Suprapubic skin (tissue), 4 donors: Measurements from ENCODE around the gene ATP8B3. TPM values are rescaled to one million over a fixed set of nuclear protein-coding genes. Genes with fewer than 3 reads are reported as not detected.

Experiments used
- DNase-seq, 2 donors: peaks; one replicate each; pipeline ENCODE4 v3.0.0-alpha.2; 2019; ENCODE audit warnings: low spot score in 2 of 2
- H3K27ac ChIP-seq: fragments of 200-600 bp; sonication (generic); one replicate; pipeline ENCODE4 v1.5.1; 2019
- H3K27me3 ChIP-seq: fragments of 200-600 bp; sonication (generic); one replicate; pipeline ENCODE4 v1.5.1; 2019
- H3K36me3 ChIP-seq: fragments of 200-600 bp; sonication (generic); one replicate; pipeline ENCODE4 v1.5.1; 2019
- H3K4me1 ChIP-seq: fragments of 200-600 bp; sonication (generic); one replicate; pipeline ENCODE4 v1.5.1; 2019
- H3K4me3 ChIP-seq: fragments of 200-600 bp; sonication (generic); one replicate; pipeline ENCODE4 v1.5.1; 2019; ENCODE audit warnings: mild to moderate bottlenecking
- H3K9me3 ChIP-seq: fragments of 200-600 bp; sonication (generic); one replicate; pipeline ENCODE4 v1.5.1; 2019
- EP300 ChIP-seq: sonication (generic); formaldehyde crosslinking; IDR thresholded peaks from one replicate; pipeline ENCODE4 v1.6.1; 2017; ENCODE audit warnings: antibody characterized with exemption
- POLR2A ChIP-seq, 2 donors: fragments of 450-650 bp; IDR thresholded peaks; one replicate each; pipeline ENCODE4 v1.6.1; 2017; ENCODE audit warnings: antibody characterized with exemption in 2 of 2, mild to moderate bottlenecking in 2 of 2, moderate library complexity in 2 of 2
- POLR2AphosphoS5 ChIP-seq, 3 donors: sonication (generic); formaldehyde crosslinking; IDR thresholded peaks; one replicate each; pipeline ENCODE4 v1.6.1; 2017; ENCODE audit warnings: antibody characterized with exemption in 3 of 3
- WGBS: methylation state at CpG from one replicate; pipeline ENCODE4 v1.1.5; 2018; 5-methylcytosine and 5-hydroxymethylcytosine counted together
- total RNA-seq, 4 donors: library from RNA; depleted of rRNA; stranded (reverse); fragments of >200 nt; gene quantifications; one replicate each; pipeline ENCODE4 v1.1.0, GENCODE V29; 2016
- TF ChIP-seq, protein P1 (sequence below), 2 donors: fragments of 200-600 bp in 1 of 2; fragments of 450-650 bp in 1 of 2; sonication (generic) in 1 of 2; IDR thresholded peaks; one replicate each; pipeline ENCODE4 v1.5.1; 2016 to 2019; ENCODE audit warnings: antibody characterized with exemption in 2 of 2, mild to moderate bottlenecking in 1 of 2, moderate library complexity in 1 of 2

ATP8B3 gene
- total RNA-seq, 4 donors from 2014 or later: 1.5 to 3.8 (median 1.8) TPM

DNA sequence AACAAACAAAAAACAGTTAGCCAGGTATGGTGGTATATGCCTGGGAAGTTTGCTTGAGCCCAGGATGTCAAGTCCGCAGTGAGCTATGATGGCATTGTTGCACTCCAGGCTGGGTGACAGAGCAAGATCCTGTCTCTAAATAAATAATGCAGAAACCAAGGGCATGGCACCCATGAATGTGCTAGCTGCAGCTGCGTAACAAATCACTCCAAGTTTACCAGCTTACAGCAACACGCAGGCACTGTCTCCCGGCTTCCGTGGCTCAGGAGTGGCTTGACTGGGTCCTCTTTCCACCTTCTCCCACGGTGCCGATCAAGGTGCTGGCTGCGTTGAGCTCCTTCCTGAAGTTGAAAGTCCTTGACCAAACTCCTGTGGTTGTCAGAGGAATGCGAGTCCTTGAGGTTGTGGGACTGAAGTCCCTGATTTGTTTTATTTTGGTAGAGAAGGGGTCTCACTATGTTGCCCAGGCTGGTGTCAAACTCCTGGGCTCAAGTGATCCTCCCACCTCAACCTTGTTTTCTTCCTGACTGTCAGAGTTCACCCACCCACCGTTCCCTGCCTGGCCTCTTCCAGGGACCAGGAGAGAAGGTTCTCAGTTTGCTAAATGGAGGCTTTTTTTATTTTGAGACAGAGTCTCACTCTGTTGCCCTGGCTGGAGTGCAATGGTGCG is 72.0 kb downstream of the ATP8B3 start:
- no peak overlapping the region for H3K27ac ChIP-seq
- TF ChIP-seq, protein P1, sequence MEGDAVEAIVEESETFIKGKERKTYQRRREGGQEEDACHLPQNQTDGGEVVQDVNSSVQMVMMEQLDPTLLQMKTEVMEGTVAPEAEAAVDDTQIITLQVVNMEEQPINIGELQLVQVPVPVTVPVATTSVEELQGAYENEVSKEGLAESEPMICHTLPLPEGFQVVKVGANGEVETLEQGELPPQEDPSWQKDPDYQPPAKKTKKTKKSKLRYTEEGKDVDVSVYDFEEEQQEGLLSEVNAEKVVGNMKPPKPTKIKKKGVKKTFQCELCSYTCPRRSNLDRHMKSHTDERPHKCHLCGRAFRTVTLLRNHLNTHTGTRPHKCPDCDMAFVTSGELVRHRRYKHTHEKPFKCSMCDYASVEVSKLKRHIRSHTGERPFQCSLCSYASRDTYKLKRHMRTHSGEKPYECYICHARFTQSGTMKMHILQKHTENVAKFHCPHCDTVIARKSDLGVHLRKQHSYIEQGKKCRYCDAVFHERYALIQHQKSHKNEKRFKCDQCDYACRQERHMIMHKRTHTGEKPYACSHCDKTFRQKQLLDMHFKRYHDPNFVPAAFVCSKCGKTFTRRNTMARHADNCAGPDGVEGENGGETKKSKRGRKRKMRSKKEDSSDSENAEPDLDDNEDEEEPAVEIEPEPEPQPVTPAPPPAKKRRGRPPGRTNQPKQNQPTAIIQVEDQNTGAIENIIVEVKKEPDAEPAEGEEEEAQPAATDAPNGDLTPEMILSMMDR (IDR thresholded peaks at IDR 0.05): no peak
- TF ChIP-seq POLR2AphosphoS5 (IDR thresholded peaks at IDR 0.05) (no peak), EP300 (no peak), POLR2A (IDR thresholded peaks at IDR 0.05) (no peak)
- no peak for DNase-seq
- no peaks in the 10 kb centered on the region for H3K36me3 ChIP-seq
- H3K4me3 ChIP-seq: no peak overlapping the region
- no peaks in the 10 kb centered on the region for H3K4me1 ChIP-seq
- WGBS: 93% methylated on average over 11 of the region's 11 CpGs
- peaks cover 90% of the 10 kb centered on the region for H3K27me3 ChIP-seq
- no peaks in the 10 kb centered on the region for H3K9me3 ChIP-seq

DNA sequence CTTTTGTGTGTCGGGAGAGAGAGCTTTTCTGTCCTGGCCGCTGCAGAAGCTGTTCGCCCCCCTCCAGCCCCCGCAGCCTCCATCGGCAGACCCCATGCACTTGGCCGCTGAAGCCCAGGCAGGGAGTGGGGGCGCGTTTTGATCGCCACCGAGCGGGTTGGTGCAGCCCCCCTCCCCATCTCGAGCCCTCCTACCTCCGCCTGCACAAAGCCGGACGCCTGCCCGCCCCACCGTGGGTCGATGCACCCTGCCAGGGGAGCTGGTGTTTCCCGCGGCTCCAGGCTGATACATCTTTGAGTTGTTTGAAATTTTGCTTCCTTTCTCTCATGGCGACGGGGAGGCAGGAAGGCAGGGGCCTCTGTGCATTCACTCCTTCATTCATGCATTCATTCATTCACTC is 75.1 kb downstream of the ATP8B3 start:
- WGBS: 41% methylated on average over 22 of the region's 22 CpGs
- peaks cover 89% of the 10 kb centered on the region for H3K27me3 ChIP-seq
- H3K4me1 ChIP-seq: no peaks in the 10 kb centered on the region
- H3K27ac ChIP-seq: no peak overlapping the region
- no peaks in the 10 kb centered on the region for H3K9me3 ChIP-seq
- H3K4me3 ChIP-seq: no peak overlapping the region
- no peaks in the 10 kb centered on the region for H3K36me3 ChIP-seq
- TF ChIP-seq POLR2A (IDR thresholded peaks at IDR 0.05) (no peak), POLR2AphosphoS5 (IDR thresholded peaks at IDR 0.05) (no peak), EP300 (no peak)
- TF ChIP-seq, protein P1 (IDR thresholded peaks at IDR 0.05): no peak
- DNase-seq: no peak

DNA sequence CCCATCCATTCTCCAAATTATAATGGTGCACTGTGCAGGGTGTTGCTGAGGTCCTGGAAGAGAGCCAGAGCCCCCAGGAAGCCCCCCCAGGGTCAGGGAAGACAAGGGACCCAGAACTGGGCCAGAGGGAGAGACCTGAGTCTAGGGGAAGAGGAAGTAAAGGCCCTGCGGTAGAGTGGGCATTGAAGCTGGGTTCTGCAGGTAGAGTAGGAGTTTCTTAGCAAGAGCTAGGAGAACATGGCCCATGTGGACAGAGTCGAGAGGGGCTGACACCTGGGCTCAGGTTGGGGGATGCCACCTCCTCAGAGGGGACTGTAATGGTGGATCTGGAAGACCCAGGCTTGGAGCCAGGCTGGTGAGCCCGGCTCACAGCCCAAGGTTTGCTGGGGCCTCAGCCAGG is 75.8 kb downstream of the ATP8B3 start:
- H3K9me3 ChIP-seq: no peaks in the 10 kb centered on the region
- TF ChIP-seq POLR2AphosphoS5 (IDR thresholded peaks at IDR 0.05): no peak
- no peak for TF ChIP-seq EP300
- TF ChIP-seq, protein P1 (IDR thresholded peaks at IDR 0.05): no peak
- H3K4me3 ChIP-seq: no peak overlapping the region
- no peaks in the 10 kb centered on the region for H3K36me3 ChIP-seq
- peaks cover 90% of the 10 kb centered on the region for H3K27me3 ChIP-seq
- no peak for DNase-seq
- H3K4me1 ChIP-seq: no peaks in the 10 kb centered on the region
- 47% methylated on average over 3 of the region's 3 CpGs for WGBS
- H3K27ac ChIP-seq: no peak overlapping the region

DNA sequence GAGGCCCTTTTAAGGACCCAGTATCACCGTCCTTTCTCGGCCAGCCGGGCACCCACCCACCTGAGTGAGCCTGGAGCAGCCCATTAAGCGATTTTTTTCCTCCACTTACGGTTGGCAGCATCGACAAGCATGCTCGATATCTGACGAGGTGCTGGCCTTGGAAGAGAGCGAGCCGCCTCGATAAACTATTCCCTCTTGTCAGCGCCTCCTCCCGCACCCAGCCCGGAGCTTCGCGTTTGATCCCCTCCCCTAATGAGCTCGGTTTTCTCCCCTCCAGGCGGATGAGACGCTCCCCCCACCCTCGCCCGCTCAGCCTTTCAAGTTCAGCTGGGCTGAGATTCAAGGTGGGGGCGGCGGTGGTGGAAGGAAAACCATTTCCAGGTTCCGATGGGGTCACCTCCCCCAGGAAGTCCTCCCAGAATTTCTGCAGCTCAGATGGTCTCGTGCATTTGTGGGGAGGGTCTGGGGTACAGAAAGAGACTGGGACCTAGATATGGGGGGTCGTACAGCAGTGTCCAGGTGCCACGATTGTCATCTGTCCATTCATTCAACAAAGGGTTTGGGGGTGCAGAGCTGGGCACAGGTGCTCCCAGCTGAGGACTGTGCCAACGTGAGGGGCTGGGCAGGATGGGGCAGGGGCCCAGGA is 77.6 kb downstream of the ATP8B3 start:
- peaks cover 97% of the 10 kb centered on the region for H3K27me3 ChIP-seq
- WGBS: 16% methylated on average over 27 of the region's 28 CpGs
- H3K27ac ChIP-seq: no peak overlapping the region
- DNase-seq: no peak
- no peaks in the 10 kb centered on the region for H3K4me1 ChIP-seq
- no peak overlapping the region for H3K4me3 ChIP-seq
- H3K36me3 ChIP-seq: no peaks in the 10 kb centered on the region
- H3K9me3 ChIP-seq: no peaks in the 10 kb centered on the region
- TF ChIP-seq, protein P1 (IDR thresholded peaks at IDR 0.05): no peak
- TF ChIP-seq POLR2AphosphoS5 (IDR thresholded peaks at IDR 0.05) (no peak), POLR2A (IDR thresholded peaks at IDR 0.05) (no peak), EP300 (no peak)

Other genes with a start within 250 kb of the ATP8B3 start
- gene MEX3D, start 244.0 kb downstream of the ATP8B3 start, total RNA-seq: 10 to 100 TPM; 20.1 to 36.4 (median 26.9) TPM
- 10 to 100 TPM; 53.2 to 87.9 (median 69.0) TPM for gene MBD3, start 219.4 kb downstream of the ATP8B3 start, total RNA-seq
- gene UQCR11, start 206.8 kb downstream of the ATP8B3 start, total RNA-seq: 10 to 100 TPM; 33.4 to 73.1 (median 59.4) TPM
- gene TCF3, start 159.7 kb downstream of the ATP8B3 start, total RNA-seq: 10 to 100 TPM; 57.2 to 80.9 (median 68.7) TPM
- gene ONECUT3, start 58.8 kb downstream of the ATP8B3 start, total RNA-seq: not detected
- 10 to 100 TPM; 31.8 to 63.1 (median 38.3) TPM for gene REXO1, start 36.2 kb upstream of the ATP8B3 start, total RNA-seq
- 10 to 100 TPM; 12.1 to 30.8 (median 20.9) TPM for gene KLF16, start 51.3 kb upstream of the ATP8B3 start, total RNA-seq
- gene ABHD17A, start 73.2 kb upstream of the ATP8B3 start, total RNA-seq: 100 to 1,000 TPM in 3 of 4 donors, 10 to 100 TPM in 1; 82.3 to 120 (median 110) TPM
- gene ADAT3, start 93.1 kb upstream of the ATP8B3 start, total RNA-seq: 10 to 100 TPM; 13.4 to 26.7 (median 22.3) TPM
- 100 to 1,000 TPM in 2 of 4 donors, 10 to 100 TPM in 2; 68.1 to 119 (median 103) TPM for gene SCAMP4, start 93.1 kb upstream of the ATP8B3 start, total RNA-seq
- 10 to 100 TPM; 46.1 to 89.0 (median 59.3) TPM for gene CSNK1G2, start 128.9 kb upstream of the ATP8B3 start, total RNA-seq
- 100 to 1,000 TPM in 1 of 4 donors, 10 to 100 TPM in 3; 83.0 to 101 (median 90.3) TPM for gene BTBD2, start 203.4 kb upstream of the ATP8B3 start, total RNA-seq
- gene MKNK2, start 239.0 kb upstream of the ATP8B3 start, total RNA-seq: 100 to 1,000 TPM; 209 to 249 (median 219) TPM